ENCODE results near the gene TTC14.

TTC14 gene

DNA sequence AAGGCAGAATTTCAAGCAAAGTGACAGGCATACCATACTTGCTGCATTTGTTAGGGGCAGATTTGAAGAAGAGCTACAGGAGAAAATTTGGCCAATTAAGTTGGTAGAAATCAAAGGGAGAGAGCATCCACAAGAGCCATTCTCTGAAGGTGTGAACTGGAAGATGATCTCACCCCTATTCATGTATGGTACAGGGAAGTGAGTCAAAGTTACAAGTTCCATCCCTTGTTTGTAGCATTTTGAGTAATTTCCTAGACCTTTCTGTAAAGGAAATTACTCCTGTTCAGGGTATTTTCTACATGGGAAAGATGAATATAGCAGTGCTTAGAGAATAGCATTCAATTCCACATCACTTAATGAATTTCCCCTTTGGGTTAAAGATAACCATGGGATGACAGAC lies 28.4 kb downstream of the TTC14 start:
- no peak for DNase-seq (ENCODE audit: low read depth in 2 of 2, low spot score in 1 of 2)

DNA sequence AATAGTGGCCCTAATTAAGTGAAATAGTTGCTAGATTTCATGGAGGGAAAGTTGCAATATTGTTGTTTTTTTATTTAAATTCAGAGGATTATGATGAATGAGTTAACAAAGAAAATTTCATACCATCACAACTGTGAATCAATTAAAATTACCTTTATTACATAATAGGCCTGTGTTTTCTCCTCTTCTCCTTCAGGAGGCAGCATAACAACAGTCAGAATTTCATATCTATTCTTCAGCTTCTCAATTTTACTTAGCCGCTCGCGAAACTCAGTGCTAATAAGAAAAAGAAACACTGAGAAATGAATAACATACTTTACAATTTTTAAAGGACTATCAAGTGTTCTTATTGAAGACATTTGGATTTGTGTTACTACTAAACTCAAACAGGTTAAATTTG lies 29.4 kb downstream of the TTC14 start:
- no peak for DNase-seq (ENCODE audit: low read depth in 2 of 2, low spot score in 1 of 2)

DNA sequence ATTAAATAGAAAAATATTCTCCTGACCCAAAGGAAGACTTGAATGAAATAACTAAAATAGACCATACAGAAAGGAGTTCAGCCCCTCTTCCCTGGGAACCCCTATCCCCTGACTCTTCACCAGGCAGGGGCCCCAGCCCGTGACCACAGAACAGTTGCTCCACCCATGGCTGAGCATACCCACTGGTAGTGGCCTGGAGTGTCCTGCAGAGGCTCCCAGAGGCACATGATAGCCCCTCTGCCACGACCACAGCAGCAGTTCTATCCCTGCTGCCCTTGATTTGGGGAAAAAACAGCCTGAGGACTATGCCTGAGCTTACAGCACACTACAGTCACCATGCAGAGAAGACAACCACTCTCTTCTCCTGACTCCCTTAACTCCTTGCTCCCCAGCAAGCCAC lies 31.8 kb downstream of the TTC14 start:
- DNase-seq (ENCODE audit: low read depth in 2 of 2, low spot score in 1 of 2) = no peak

DNA sequence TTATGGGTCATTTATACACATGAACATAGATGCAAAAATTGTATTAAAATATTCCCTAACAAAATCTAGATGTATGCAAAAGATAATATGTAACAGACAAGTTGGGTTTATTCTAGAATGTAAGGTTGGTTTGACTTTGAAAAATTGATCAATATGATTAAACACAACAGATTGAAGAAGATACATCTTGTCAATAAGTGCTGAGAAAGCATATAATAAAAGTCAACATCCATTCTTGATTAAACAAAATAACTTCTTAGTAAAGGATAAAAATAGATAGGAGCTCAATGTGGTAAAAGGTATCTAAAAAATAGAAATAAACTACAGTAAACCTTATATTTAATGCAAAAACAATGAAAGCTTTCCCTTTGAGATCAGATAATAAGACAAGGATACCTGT lies 39.0 kb downstream of the TTC14 start:
- DNase-seq (ENCODE audit: low read depth in 2 of 2, low spot score in 1 of 2) = no peak

DNA sequence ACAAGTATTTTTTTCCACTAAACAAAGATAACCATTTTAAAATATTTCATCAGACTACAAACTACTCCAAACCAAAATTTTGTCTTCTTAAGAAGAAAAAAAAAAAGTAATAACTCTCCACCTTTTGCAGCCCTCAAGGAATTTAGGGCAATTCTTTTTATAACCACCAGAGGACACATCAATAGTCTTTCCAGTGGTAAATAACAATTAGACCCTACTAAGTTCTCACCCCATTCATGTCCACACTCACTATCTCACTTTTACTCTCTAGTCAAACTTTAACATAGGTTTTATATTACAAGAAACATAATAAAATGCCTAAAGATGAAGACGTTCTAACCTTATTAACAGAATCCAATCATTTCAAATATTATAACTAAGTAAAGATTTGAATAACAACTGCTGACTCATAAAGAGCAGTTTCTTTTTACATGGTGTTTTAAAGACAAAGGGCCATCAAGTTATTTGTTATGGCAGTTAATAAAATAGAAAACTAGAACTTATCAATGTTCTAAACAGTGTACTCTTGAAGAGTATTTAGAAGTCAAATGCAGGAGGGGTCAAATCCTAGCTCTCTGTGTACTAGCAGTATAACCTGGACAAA lies 44.3 kb downstream of the TTC14 start:
- no peak for DNase-seq (ENCODE audit: low read depth in 2 of 2, low spot score in 1 of 2)

DNA sequence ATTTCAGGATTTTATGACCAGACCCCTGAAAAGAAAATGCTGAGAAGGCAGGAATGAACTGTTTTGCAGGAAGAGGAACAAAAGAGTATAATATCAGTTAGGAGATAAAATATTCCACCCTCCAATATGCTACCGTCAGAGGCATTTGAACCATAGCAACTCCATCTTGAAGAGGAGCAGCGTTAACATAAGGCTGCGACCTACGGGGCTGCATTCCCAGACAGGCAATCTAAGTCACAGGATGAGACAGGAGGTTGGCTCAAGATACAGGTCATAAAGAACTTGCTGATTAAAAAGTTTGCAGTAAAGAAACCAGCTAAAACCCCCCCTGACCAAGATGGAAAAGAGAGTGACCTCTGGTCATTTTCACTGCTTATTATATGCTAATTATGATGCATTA lies 54.4 kb downstream of the TTC14 start:
- no peak for DNase-seq (ENCODE audit: low read depth in 2 of 2, low spot score in 1 of 2)

DNA sequence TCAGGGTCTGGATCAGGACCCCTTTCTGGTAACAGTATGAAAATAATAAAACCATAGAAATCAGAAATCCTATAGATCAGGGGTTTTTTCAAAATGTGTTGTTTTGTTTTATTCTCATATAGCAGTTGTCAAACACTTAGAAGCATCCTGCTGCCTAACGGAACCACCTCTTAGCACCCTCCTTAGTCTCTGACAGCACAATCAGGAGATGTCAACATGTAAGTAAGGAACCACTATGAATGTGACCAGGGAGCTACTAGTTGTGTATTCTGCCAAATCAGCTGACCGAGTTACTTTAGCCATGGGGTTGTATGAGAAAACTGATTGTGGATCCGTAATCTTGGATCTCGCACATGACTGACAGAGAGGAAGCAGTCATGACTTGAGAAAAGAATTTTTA lies 55.1 kb downstream of the TTC14 start:
- no peak for DNase-seq (ENCODE audit: low read depth in 2 of 2, low spot score in 1 of 2)
